Measurements from ENCODE around the gene CENPU.
"Not testable (repeated sequence)": the region's sequence is repeated elsewhere in the genome, so short reads cannot be mapped to it uniquely, and the experiment has no call there.

CENPU gene

GRCh38 chr4:184751585-184751956 is 17.7 kb upstream of the CENPU start:
- no peak for DNase-seq

GRCh38 chr4:184750926-184751584 is 17.2 kb upstream of the CENPU start:
- DNase-seq, result no peak

- no peak for DNase-seq
These were observed 14.4 kb upstream of the CENPU start for GRCh38 chr4:184748251-184748652.

GRCh38 chr4:184747034-184747830 is 13.3 kb upstream of the CENPU start:
- DNase-seq, result no peak

GRCh38 chr4:184745831-184746795 is 12.2 kb upstream of the CENPU start:
- DNase-seq, result peak; percentile 41

- no peak for DNase-seq
These were observed 10.3 kb upstream of the CENPU start for GRCh38 chr4:184744236-184744635.

- DNase-seq, result no peak
These were observed 9.8 kb upstream of the CENPU start for GRCh38 chr4:184743650-184744049.

- DNase-seq, result not testable (repeated sequence)
These were observed 7.8 kb upstream of the CENPU start for GRCh38 chr4:184741651-184742050.

GRCh38 chr4:184740980-184741391 is 7.1 kb upstream of the CENPU start:
- DNase-seq, result no peak

GRCh38 chr4:184739575-184739974 is 5.7 kb upstream of the CENPU start:
- DNase-seq, result not testable (repeated sequence)

GRCh38 chr4:184734758-184735157 is 862 bp upstream of the CENPU start:
- DNase-seq, result no peak

GRCh38 chr4:184732126-184732525 is 1.8 kb downstream of the CENPU start:
- DNase-seq, result no peak

GRCh38 chr4:184731056-184731455 is 2.8 kb downstream of the CENPU start:
- no peak for DNase-seq

GRCh38 chr4:184729946-184730345 is 4.0 kb downstream of the CENPU start:
- DNase-seq, result no peak

- DNase-seq, result no peak
These were observed 5.0 kb downstream of the CENPU start for GRCh38 chr4:184728858-184729257.

- DNase-seq, result no peak
These were observed 6.5 kb downstream of the CENPU start for GRCh38 chr4:184727430-184727829.

- no peak for DNase-seq
These were observed 11.1 kb downstream of the CENPU start for GRCh38 chr4:184722798-184723197.

GRCh38 chr4:184721254-184721653 is 12.6 kb downstream of the CENPU start:
- no peak for DNase-seq

GRCh38 chr4:184719407-184719806 is 14.5 kb downstream of the CENPU start:
- no peak for DNase-seq

GRCh38 chr4:184715526-184715925 is 18.4 kb downstream of the CENPU start:
- no peak for DNase-seq

GRCh38 chr4:184713887-184714286 is 20.0 kb downstream of the CENPU start:
- DNase-seq, result no peak

GRCh38 chr4:184712322-184712721 is 21.6 kb downstream of the CENPU start:
- no peak for DNase-seq

- DNase-seq, result no peak
These were observed 27.4 kb downstream of the CENPU start for GRCh38 chr4:184706453-184706852.
